Pulmonary artery endothelial cell (primary cell): ENCODE measurements around the gene ENDOU. TPM values are rescaled to one million over a fixed set of nuclear protein-coding genes. Genes with fewer than 3 reads are reported as not detected.
A peak's percentile ranks its signal among the peaks of the same experiment; 100 is the strongest.
"Not testable (repeated sequence)": the region's sequence is repeated elsewhere in the genome, so short reads cannot be mapped to it uniquely, and the experiment has no call there.

Experiments used
- DNase-seq: peaks from one replicate; pipeline ENCODE4 v3.0.0-alpha.2; 2011; ENCODE audit warnings: low read depth, low spot score
- total RNA-seq: library from RNA; depleted of rRNA; stranded (reverse); fragments of >200 nt; gene quantifications from 2 replicates; pipeline ENCODE4 v1.2.3, GENCODE V29; 2014

ENDOU gene
- total RNA-seq, 1 donor from 2014 or later: not detected

- no peak for DNase-seq
Measured at GRCh38 chr12:47698055-47698454, 27.2 kb downstream of the ENDOU start.

GRCh38 chr12:47689215-47689614 lies 36.1 kb downstream of the ENDOU start:
- DNase-seq: no peak

GRCh38 chr12:47687636-47688035 lies 37.7 kb downstream of the ENDOU start:
- DNase-seq: no peak

GRCh38 chr12:47686645-47687240 lies 38.5 kb downstream of the ENDOU start:
- DNase-seq: peak; percentile 11

GRCh38 chr12:47679785-47680184 lies 45.5 kb downstream of the ENDOU start:
- DNase-seq: no peak

- no peak for DNase-seq
Measured at GRCh38 chr12:47672068-47672467, 53.2 kb downstream of the ENDOU start.

- not testable (repeated sequence) for DNase-seq
Measured at GRCh38 chr12:47667935-47668334, 57.4 kb downstream of the ENDOU start.

Other genes starting within 250 kb of the ENDOU start
- gene RPAP3, start 19.5 kb downstream of the ENDOU start, total RNA-seq: 12.3 and 18.2 TPM in 2 replicates
- gene RAPGEF3, start 33.4 kb upstream of the ENDOU start, total RNA-seq: 17.0 and 35.8 TPM in 2 replicates
- 12.9 and 19.8 TPM in 2 replicates for gene SLC48A1, start 47.7 kb upstream of the ENDOU start, total RNA-seq
- gene HDAC7, start 94.4 kb upstream of the ENDOU start, total RNA-seq: 50.0 and 50.4 TPM in 2 replicates
- 0.26 and 0.67 TPM in 2 replicates for gene VDR, start 179.5 kb upstream of the ENDOU start, total RNA-seq
- 85.5 and 177 TPM in 2 replicates for gene TMEM106C, start 238.1 kb upstream of the ENDOU start, total RNA-seq